SJCRH30 (cell line): Measurements from ENCODE around the gene STN1. TPM values are rescaled to one million over a fixed set of nuclear protein-coding genes. Genes with fewer than 3 reads are reported as not detected.

Experiments used
- DNase-seq, 2 experiments: peaks; one replicate each; pipeline ENCODE4 v3.0.0-alpha.2; 2015 to 2020
- H3K27ac ChIP-seq: fragments of 250-450 bp; sonication (Bioruptor Pico); 2 replicates; pipeline ENCODE4 v1.5.1; 2020; ENCODE audit warnings: mild to moderate bottlenecking, moderate library complexity
- H3K27me3 ChIP-seq: fragments of 250-450 bp; sonication (Bioruptor Pico); 2 replicates; pipeline ENCODE4 v1.5.1; 2020; ENCODE audit warnings: mild to moderate bottlenecking, moderate library complexity
- H3K36me3 ChIP-seq: fragments of 250-450 bp; sonication (Bioruptor Pico); 2 replicates; pipeline ENCODE4 v1.5.1; 2020; ENCODE audit warnings: mild to moderate bottlenecking, moderate library complexity
- H3K4me1 ChIP-seq: fragments of 250-450 bp; sonication (Bioruptor Pico); 2 replicates; pipeline ENCODE4 v1.5.1; 2020; ENCODE audit warnings: mild to moderate bottlenecking, moderate library complexity
- H3K4me3 ChIP-seq: fragments of 250-450 bp; sonication (Bioruptor Pico); 2 replicates; pipeline ENCODE4 v1.5.1; 2020; ENCODE audit warnings: mild to moderate bottlenecking, moderate library complexity
- H3K9me3 ChIP-seq: fragments of 250-450 bp; sonication (Bioruptor Pico); replicated peaks from 2 replicates; pipeline ENCODE4 v1.5.1; 2020; ENCODE audit warnings: mild to moderate bottlenecking, moderate library complexity
- total RNA-seq: library from RNA; depleted of rRNA; stranded (reverse); fragments of >200 nt; shearing (Covaris generic); gene quantifications from 2 replicates; pipeline ENCODE4 v1.2.3, GENCODE V29; 2014

The STN1 gene
- total RNA-seq, 1 experiment from 2014 or later = 10.3 TPM

- Histone ChIP-seq H3K4me1 (peaks cover 7% of the 10 kb centered on the region), H3K27ac (no peak overlapping the region), H3K9me3 (0 out of 2 replicates have a peak, but pooled peaks cover 6% of the 10 kb centered on the region), H3K27me3 (no peaks in the 10 kb centered on the region; the same call in 1 of the 2 replicates), H3K4me3 (no peak overlapping the region), H3K36me3 (no peaks in the 10 kb centered on the region)
- DNase-seq = no peak
Measured at GRCh38 chr10:103919648-103920025, 1.7 kb upstream of the STN1 start.

DNA sequence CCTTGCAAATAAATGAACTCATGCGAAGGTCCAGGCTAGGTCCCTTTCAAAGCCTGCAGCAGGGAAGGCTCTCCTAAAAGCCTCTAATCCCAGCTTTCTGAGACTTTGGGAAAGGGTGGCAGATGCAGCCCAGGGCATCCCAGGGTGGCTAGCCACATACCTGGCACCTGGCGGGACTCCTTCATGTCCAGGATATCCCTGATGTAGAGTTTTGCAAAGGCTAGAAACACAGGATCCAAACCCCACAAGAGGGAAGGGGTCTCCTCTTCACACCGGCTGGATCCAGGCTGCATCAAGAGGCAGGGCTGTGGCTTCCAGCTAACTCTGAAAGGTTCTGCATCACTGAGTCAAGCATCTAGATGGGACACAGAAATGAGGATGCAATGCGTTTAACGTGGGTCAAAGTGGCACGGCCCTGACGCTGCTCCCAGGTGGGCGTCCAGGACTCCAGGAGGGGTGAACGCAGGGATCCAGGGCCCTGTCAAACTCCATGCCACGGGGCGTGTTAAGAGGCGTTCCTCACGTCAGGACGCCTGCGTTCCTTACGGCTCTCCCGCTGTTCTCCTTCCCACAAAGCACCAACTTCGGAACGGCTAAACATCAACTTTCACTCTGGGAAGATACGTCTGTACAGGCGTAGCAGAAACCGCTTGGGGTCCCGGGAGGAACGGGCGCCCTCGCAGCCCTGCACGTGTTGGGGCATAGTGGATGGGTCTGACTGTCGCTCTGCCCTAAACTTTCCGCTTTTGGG is 507 bp downstream of the STN1 start:
- 0 out of 2 replicates have a peak, but pooled peaks cover 6% of the 10 kb centered on the region for H3K9me3 ChIP-seq
- DNase-seq = peak; percentile 64 to 73
- no peaks in the 10 kb centered on the region for H3K36me3 ChIP-seq
- H3K27ac ChIP-seq = peak overlapping the region; percentile 75
- H3K4me1 ChIP-seq = peaks cover 7% of the 10 kb centered on the region
- H3K4me3 ChIP-seq = peak overlapping the region; percentile 74
- no peaks in the 10 kb centered on the region for H3K27me3 ChIP-seq

DNA sequence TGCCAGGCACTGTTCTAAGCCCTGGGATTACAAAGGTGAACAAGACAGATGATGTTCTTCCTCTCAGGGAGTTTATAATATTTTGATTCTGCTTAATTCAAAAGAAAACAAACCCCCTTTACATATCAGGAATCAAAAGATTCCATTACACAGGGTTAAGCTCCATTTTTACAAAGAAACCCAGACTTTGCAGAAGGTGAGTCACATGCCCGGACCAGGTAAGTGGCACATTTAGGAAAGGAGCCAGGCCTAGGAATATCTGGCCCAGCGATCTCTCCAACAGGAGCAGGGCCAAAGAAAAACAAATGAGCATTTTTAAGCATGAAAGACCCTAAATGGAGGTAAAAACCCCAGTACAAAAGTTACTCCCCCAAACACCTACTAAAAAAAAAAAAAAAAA is 1.1 kb downstream of the STN1 start:
- peak overlapping the region; percentile 74 for H3K4me3 ChIP-seq
- no peaks in the 10 kb centered on the region for H3K36me3 ChIP-seq
- H3K27ac ChIP-seq = no peak overlapping the region
- no peak for DNase-seq
- H3K4me1 ChIP-seq = peaks cover 7% of the 10 kb centered on the region
- H3K27me3 ChIP-seq = no peaks in the 10 kb centered on the region
- H3K9me3 ChIP-seq = 0 out of 2 replicates have a peak, but pooled peaks cover 6% of the 10 kb centered on the region

DNA sequence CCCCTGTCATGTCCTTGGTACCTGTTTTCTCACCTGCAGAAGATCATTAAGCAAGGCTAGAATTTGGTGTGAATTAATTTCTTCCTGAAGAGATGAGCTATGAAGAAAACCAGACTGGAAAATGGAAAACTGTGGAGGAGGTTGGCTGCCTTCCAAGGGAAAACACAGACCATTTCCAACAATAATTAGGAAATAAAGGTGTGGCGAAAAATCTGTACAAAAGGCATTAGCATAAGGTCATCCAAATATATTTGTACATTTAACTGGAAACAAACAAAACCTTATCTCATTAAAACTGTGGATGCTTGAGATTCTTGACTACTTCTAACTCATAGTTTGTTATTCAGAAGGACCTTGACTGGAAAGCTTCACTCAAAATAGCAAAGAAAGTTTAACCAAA is 1.7 kb downstream of the STN1 start:
- H3K27me3 ChIP-seq = no peaks in the 10 kb centered on the region
- H3K36me3 ChIP-seq = no peaks in the 10 kb centered on the region
- H3K27ac ChIP-seq = no peak overlapping the region
- peaks cover 7% of the 10 kb centered on the region for H3K4me1 ChIP-seq
- no peak overlapping the region for H3K4me3 ChIP-seq
- 0 out of 2 replicates have a peak, but pooled peaks cover 6% of the 10 kb centered on the region for H3K9me3 ChIP-seq
- no peak for DNase-seq

DNA sequence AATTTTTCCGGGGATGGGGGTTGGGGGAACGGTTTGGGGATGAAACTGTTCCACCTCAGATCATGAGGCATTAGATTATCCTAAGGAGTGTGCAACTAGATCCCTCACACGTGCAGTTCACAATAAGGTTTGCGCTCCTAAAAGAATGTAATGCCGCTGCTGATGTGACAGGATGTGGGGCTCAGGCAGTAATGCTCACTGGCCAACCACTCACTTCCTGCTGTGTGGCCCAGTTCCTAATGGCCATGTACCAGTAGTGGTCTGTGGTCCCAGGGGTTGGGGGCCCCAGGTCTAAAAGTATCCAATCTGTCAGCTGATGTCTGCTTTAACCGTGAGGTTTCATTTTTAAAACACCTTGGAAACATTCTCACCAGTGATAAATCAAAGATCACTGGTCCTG is 2.2 kb downstream of the STN1 start:
- H3K9me3 ChIP-seq = 0 out of 2 replicates have a peak, but pooled peaks cover 6% of the 10 kb centered on the region
- no peaks in the 10 kb centered on the region for H3K27me3 ChIP-seq
- H3K4me1 ChIP-seq = peaks cover 7% of the 10 kb centered on the region
- no peaks in the 10 kb centered on the region for H3K36me3 ChIP-seq
- DNase-seq = no peak
- no peak overlapping the region for H3K27ac ChIP-seq
- no peak overlapping the region for H3K4me3 ChIP-seq

DNA sequence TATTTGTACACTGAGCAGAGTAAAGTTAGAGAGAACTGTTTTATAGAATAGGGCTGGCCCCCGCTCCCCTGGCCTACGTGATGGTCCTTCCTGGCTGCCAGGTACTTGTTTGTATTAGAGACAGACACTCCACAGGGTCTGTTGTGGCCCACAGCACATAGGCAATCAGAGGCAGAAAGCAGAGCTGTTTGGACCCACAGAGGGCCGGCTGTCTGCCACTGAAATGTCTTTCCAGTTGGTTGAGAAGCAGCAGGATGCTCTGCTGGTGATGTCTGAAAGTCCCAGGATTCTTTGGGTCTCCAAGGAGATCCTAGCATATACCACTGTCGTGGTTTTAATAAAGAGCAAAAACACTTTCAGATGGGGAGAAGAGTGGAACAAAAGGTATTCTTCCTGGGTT is 5.2 kb downstream of the STN1 start:
- peaks cover 6% of the 10 kb centered on the region for H3K4me1 ChIP-seq

GRCh38 chr10:103911021-103911459 is 6.9 kb downstream of the STN1 start:
- H3K27ac ChIP-seq = no peak overlapping the region
- 0 out of 2 replicates have a peak, but pooled peaks cover 6% of the 10 kb centered on the region for H3K9me3 ChIP-seq
- H3K4me3 ChIP-seq = no peak overlapping the region
- peaks cover 6% of the 10 kb centered on the region for H3K4me1 ChIP-seq
- no peak for DNase-seq
- H3K36me3 ChIP-seq = no peaks in the 10 kb centered on the region
- H3K27me3 ChIP-seq = no peaks in the 10 kb centered on the region

More for the DNA sequence above, 5.2 kb downstream of the STN1 start:
- Histone ChIP-seq H3K27me3 (no peaks in the 10 kb centered on the region), H3K4me3 (no peak overlapping the region), H3K9me3 (0 out of 2 replicates have a peak, but pooled peaks cover 6% of the 10 kb centered on the region), H3K36me3 (no peaks in the 10 kb centered on the region), H3K27ac (no peak overlapping the region)
- no peak for DNase-seq

DNA sequence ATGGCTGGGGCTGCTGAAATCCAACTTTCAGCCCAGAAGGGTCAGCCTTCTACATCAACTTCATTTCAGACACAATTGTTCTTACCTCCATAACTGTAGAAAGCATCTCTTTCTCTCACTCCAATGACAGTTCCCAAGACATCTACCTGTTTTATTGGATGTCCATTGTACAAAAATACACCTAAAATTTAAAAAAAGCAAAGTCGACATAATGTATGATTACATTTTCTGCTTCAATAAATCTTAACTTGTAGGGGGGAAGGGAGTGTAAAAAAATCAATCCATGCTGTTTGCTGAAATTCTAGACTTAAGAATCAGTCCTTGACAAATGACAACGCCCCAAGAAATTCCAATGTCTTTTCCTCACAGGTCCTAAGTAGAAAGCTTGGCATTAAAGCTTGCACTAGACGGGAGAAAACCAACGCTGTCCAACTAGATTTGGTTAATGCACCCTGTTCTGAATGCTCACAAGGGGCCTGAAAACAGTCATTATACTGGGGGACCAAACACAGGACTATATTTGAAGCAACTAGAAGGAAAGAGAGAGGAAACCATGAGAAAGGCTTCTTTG is 7.5 kb downstream of the STN1 start:
- Histone ChIP-seq H3K27ac (no peak overlapping the region), H3K27me3 (no peaks in the 10 kb centered on the region)
- no peak for DNase-seq

DNA sequence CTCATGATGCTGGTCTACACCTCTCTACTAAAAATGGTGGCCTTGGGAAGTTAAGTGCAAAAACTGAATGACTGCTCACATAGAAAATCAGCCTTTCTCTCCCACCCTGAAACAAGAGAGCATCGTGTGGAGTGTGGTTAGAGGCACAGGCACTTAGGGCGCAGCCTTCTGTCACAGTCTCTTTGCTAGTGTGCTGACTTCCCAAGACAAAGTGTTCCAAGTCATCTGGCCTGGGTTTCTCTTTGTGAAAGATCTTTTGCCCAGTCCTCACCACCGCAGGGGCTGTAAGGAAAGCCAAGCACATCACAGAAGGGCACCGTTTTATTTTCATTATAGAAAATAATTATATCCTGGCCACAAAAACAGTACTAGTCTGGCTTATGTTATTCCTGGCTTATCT is 12.5 kb downstream of the STN1 start:
- H3K27ac ChIP-seq = no peak overlapping the region
- H3K4me1 ChIP-seq = peaks cover 6% of the 10 kb centered on the region
- DNase-seq = no peak
- no peaks in the 10 kb centered on the region for H3K36me3 ChIP-seq
- H3K27me3 ChIP-seq = no peaks in the 10 kb centered on the region
- H3K4me3 ChIP-seq = no peak overlapping the region
- H3K9me3 ChIP-seq = no peaks in the 10 kb centered on the region; the same call in 1 of the 2 replicates

More for the DNA sequence above, 7.5 kb downstream of the STN1 start:
- Histone ChIP-seq H3K9me3 (0 out of 2 replicates have a peak, but pooled peaks cover 6% of the 10 kb centered on the region), H3K4me3 (no peak overlapping the region), H3K36me3 (no peaks in the 10 kb centered on the region), H3K4me1 (peaks cover 6% of the 10 kb centered on the region)

DNA sequence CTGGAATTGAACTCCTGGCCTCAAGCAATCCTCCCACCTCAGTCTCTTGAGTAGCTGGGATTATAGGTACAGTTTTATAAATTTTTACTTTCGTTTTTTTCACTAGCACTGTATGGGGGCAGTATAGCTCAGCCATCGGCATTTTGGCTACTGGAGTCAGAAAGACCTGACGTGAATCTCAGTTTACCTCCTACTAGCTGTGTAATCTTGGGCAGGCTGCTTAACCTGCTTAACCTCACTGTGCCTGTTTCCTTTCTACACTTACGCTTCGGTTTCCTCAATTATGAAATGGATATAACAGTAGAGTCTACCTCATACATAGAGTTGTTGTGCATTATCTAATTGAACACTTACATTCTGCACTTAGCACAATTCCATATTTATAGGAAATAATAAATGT is 16.7 kb downstream of the STN1 start:
- H3K36me3 ChIP-seq = no peaks in the 10 kb centered on the region
- no peaks in the 10 kb centered on the region for H3K4me1 ChIP-seq
- H3K27me3 ChIP-seq = no peaks in the 10 kb centered on the region
- DNase-seq = no peak
- H3K4me3 ChIP-seq = no peak overlapping the region
- H3K9me3 ChIP-seq = no peaks in the 10 kb centered on the region; the same call in 1 of the 2 replicates
- H3K27ac ChIP-seq = no peak overlapping the region

GRCh38 chr10:103899312-103899711 is 18.7 kb downstream of the STN1 start:
- Histone ChIP-seq H3K9me3 (no peaks in the 10 kb centered on the region; the same call in 1 of the 2 replicates), H3K4me1 (peaks cover 14% of the 10 kb centered on the region), H3K27ac (no peak overlapping the region), H3K36me3 (no peaks in the 10 kb centered on the region), H3K4me3 (no peak overlapping the region), H3K27me3 (no peaks in the 10 kb centered on the region)
- no peak for DNase-seq

GRCh38 chr10:103897241-103897774 is 20.7 kb downstream of the STN1 start:
- Histone ChIP-seq H3K27me3 (no peaks in the 10 kb centered on the region), H3K9me3 (no peaks in the 10 kb centered on the region; the same call in 1 of the 2 replicates), H3K27ac (no peak overlapping the region), H3K4me3 (no peak overlapping the region), H3K4me1 (peaks cover 19% of the 10 kb centered on the region), H3K36me3 (no peaks in the 10 kb centered on the region)
- DNase-seq = no peak

- H3K9me3 ChIP-seq = no peaks in the 10 kb centered on the region
- H3K4me3 ChIP-seq = no peak overlapping the region
- no peaks in the 10 kb centered on the region for H3K36me3 ChIP-seq
- no peak for DNase-seq
- peaks cover 19% of the 10 kb centered on the region for H3K4me1 ChIP-seq
- no peaks in the 10 kb centered on the region for H3K27me3 ChIP-seq
- no peak overlapping the region for H3K27ac ChIP-seq
Measured at GRCh38 chr10:103896225-103896624, 21.8 kb downstream of the STN1 start.

GRCh38 chr10:103895411-103896186 is 22.4 kb downstream of the STN1 start:
- Histone ChIP-seq H3K4me1 (peaks cover 19% of the 10 kb centered on the region), H3K4me3 (no peak overlapping the region), H3K27ac (no peak overlapping the region), H3K36me3 (no peaks in the 10 kb centered on the region), H3K27me3 (no peaks in the 10 kb centered on the region), H3K9me3 (no peaks in the 10 kb centered on the region)
- no peak for DNase-seq
